ENCODE data around the gene SNX22.

- TF ChIP-seq CTCF (conservative IDR thresholded peaks at IDR 0.05; ENCODE audit: low read depth, low read length) (no peak), EZH2 (IDR thresholded peaks at IDR 0.05; ENCODE audit: borderline replicate concordance, low read depth, low read length, poor library complexity, severe bottlenecking) (no peak)
These were observed 4.5 kb downstream of the SNX22 start for GRCh38 chr15:64155802-64156651.

Measured in A673 (cell line).